Epithelial cell of proximal tubule (primary cell): ENCODE results near the gene PPIL6. TPM values are rescaled to one million over a fixed set of nuclear protein-coding genes. Genes with fewer than 3 reads are reported as not detected.
A peak's percentile ranks its signal among the peaks of the same experiment; 100 is the strongest.
"Not testable (repeated sequence)": the region's sequence is repeated elsewhere in the genome, so short reads cannot be mapped to it uniquely, and the experiment has no call there.

Experiments
- DNase-seq: peaks from one replicate; pipeline ENCODE4 v3.0.0-alpha.2; 2011; ENCODE audit warnings: low read depth
- H3K4me3 ChIP-seq: 2 replicates; pipeline ENCODE4 v1.5.1; 2011; ENCODE audit warnings: low read depth, mild to moderate bottlenecking, low read length
- total RNA-seq: library from RNA; depleted of rRNA; stranded (reverse); fragments of >200 nt; gene quantifications from 2 replicates; pipeline ENCODE4 v1.2.3, GENCODE V29; 2015
- TF ChIP-seq, protein P1 (sequence below): conservative IDR thresholded peaks from 2 replicates; pipeline ENCODE4 v1.5.1; 2012; ENCODE audit warnings: low read depth, mild to moderate bottlenecking, low read length

Gene PPIL6
- total RNA-seq, 1 donor from 2014 or later = 2.5 TPM

- DNase-seq = no peak
- no peak overlapping the region for H3K4me3 ChIP-seq
- TF ChIP-seq, protein P1, sequence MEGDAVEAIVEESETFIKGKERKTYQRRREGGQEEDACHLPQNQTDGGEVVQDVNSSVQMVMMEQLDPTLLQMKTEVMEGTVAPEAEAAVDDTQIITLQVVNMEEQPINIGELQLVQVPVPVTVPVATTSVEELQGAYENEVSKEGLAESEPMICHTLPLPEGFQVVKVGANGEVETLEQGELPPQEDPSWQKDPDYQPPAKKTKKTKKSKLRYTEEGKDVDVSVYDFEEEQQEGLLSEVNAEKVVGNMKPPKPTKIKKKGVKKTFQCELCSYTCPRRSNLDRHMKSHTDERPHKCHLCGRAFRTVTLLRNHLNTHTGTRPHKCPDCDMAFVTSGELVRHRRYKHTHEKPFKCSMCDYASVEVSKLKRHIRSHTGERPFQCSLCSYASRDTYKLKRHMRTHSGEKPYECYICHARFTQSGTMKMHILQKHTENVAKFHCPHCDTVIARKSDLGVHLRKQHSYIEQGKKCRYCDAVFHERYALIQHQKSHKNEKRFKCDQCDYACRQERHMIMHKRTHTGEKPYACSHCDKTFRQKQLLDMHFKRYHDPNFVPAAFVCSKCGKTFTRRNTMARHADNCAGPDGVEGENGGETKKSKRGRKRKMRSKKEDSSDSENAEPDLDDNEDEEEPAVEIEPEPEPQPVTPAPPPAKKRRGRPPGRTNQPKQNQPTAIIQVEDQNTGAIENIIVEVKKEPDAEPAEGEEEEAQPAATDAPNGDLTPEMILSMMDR = no peak
Observed at GRCh38 chr6:109467696-109468095, 27.3 kb upstream of the PPIL6 start.

GRCh38 chr6:109466212-109466923, 25.9 kb upstream of the PPIL6 start:
- DNase-seq = peak; percentile 42
- TF ChIP-seq, protein P1 = no peak
- H3K4me3 ChIP-seq = no peak overlapping the region

DNA sequence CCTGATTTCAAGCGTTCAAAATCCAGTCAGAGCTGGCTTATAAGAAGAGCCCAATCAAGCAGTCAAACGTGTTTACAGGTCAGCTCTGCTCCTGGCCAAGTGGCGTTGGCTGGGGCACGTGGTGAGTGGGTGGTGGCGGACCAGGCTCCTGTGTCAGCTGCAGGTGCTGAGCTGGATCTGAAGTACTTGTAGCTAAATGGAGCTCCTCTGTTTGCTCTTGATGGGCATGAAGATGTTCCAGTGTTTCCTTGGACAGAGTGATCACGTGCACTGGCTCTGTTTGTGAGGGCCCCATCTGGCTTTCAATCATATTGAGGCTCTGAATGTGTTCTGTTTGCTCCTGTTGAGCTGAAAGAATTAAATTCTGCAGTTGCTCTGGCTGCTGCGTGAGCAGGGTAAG, 25.3 kb upstream of the PPIL6 start:
- TF ChIP-seq, protein P1 = no peak
- no peak for DNase-seq

DNA sequence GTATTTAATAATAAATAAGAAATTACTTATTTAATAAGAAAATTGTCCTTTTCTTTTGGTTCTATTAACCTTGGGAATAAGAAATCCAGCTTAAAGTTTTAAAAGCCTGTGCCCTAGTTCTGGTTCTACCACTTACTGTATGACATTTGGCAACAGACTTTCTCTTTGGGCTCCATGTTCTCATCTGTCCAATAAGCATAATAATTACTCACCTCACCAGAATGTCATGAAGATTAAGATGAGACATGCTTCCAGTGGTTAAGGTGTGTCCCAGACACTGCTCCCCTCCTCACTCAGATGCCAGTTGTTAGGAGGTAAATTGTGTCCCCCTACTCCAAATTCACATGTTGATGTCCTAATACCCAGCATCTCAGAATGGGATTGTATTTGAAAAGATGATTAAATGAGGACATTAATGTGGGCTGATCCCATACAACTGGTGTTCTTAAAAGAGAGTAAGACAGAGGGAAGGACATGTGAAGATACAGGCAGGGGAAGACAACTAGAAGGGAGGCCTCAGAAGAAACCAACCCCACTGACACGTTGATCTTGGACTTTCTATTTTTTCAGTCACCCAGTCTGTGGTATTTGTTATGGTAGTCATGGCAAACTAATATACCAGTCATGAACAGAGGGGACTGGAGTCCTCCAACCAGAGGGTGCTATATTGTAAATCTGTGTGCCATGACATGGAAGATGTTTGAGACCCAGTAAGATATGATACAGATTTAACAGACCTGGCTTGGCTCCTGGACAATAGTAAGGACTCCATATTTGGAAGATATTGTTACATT, 21.5 kb upstream of the PPIL6 start:
- H3K4me3 ChIP-seq = no peak overlapping the region
- TF ChIP-seq, protein P1 = no peak
- DNase-seq = no peak

More for the DNA sequence above, 25.3 kb upstream of the PPIL6 start:
- no peak overlapping the region for H3K4me3 ChIP-seq

DNA sequence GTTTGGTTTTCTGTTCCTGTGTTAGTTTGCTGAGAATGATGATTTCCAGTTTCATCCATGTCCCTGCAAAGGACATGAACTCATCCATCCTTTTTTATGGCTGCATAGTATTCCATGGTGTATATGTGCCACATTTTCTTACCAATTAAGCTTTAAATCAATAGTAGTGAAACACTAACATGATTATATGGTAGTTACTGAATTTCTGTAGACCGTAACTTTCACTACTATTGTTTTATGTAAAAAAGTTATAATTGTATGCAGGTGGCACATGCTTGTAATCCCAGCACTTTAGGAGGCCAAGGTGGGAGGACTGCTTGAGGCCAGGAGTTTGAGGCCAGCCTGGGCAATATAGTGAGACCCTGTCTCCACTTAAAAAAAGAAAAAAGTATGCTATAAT, 20.8 kb upstream of the PPIL6 start:
- DNase-seq, H3K4me3 ChIP-seq: not testable (repeated sequence)

DNA sequence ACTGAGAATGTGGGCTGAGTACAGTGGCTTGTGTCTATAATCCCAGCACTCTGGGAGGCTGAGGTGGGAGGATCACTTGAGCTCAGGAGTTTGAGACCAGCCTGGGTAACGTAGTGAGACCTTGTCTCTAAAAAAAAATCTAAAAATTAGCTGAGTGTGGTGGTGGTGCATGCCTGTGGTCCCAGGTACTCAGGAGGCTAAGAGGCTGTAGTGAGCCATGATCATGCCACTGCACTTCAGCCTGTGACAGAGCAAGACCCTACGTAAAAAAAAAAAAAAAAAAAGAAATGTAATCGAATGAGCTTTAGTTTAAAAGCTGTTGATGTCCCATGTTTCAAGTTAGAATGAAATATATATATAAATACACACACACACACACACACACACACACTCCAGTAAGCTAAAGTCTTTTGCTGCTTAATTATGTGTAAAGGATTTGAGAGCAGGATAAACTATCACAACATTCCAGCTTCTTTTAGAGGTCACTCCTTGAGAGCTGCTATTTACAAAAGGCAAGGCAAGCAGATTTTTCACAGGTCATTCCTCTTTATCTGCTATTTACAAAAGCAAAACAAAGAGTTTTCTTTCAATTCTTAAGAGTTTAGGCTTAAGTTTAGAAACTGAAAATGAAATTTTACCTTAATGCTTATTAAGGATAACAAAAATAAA, 19.9 kb upstream of the PPIL6 start:
- no peak for DNase-seq

More for the DNA sequence above, 19.9 kb upstream of the PPIL6 start:
- TF ChIP-seq, protein P1 = no peak
- no peak overlapping the region for H3K4me3 ChIP-seq
